OCI-M2 (cell line): ENCODE results near the gene TAGLN3.

Experiments used
- DNase-seq: peaks from one replicate; lab custom pipeline; 2025; ENCODE audit not compliant: unreplicated experiment; lab: John Stamatoyannopoulos, UW

TAGLN3 gene

GRCh38 chr3:112043621-112044201 is 45.0 kb downstream of the TAGLN3 start:
- no peak for DNase-seq

GRCh38 chr3:112046599-112046998 is 47.9 kb downstream of the TAGLN3 start:
- DNase-seq: no peak

- DNase-seq: no peak
Measured at GRCh38 chr3:112047264-112047663, 48.5 kb downstream of the TAGLN3 start.

GRCh38 chr3:112048911-112049310 is 50.2 kb downstream of the TAGLN3 start:
- DNase-seq: no peak

GRCh38 chr3:112053229-112053628 is 54.5 kb downstream of the TAGLN3 start:
- no peak for DNase-seq

GRCh38 chr3:112056451-112056929 is 57.8 kb downstream of the TAGLN3 start:
- DNase-seq: no peak

GRCh38 chr3:112059497-112059896 is 60.8 kb downstream of the TAGLN3 start:
- DNase-seq: no peak

- DNase-seq: no peak
Measured at GRCh38 chr3:112061152-112061551, 62.4 kb downstream of the TAGLN3 start.
